HG03442 (cell line): ENCODE measurements around the gene MITF.

Experiments used
- ATAC-seq: cut with Tn5 transposase; IDR thresholded peaks from one replicate; pipeline ENCODE4 v1.9.1; 2021; ENCODE audit warnings: mild to moderate bottlenecking, moderate library complexity; ENCODE audit not compliant: unreplicated experiment

MITF gene

GRCh38 chr3:69999140-70000027, 260.1 kb downstream of the MITF start, which contains the start of gene SAMMSON:
Gene SAMMSON, plus strand, starts transcription at chr3:69999733.
- ATAC-seq, result no peak

GRCh38 chr3:70000028-70000410, 260.8 kb downstream of the MITF start:
- ATAC-seq, result no peak

GRCh38 chr3:70000563-70001081, 261.4 kb downstream of the MITF start:
- ATAC-seq, result no peak

GRCh38 chr3:70003119-70003518, 263.9 kb downstream of the MITF start:
- no peak for ATAC-seq

GRCh38 chr3:70006089-70006488, 266.8 kb downstream of the MITF start:
- no peak for ATAC-seq

- ATAC-seq, result no peak
Measured at GRCh38 chr3:70010346-70010745, 271.1 kb downstream of the MITF start.

GRCh38 chr3:70011582-70011981, 272.3 kb downstream of the MITF start:
- no peak for ATAC-seq
